HEK293 (cell line): Measurements from ENCODE around the gene GNAI2.

Source experiments
- ATF2 ChIP-seq: fragments of 450-650 bp; formaldehyde crosslinking; IDR thresholded peaks from 2 replicates; pipeline ENCODE4 v1.5.1; 2016; ENCODE audit warnings: missing biosample characterization, missing genetic modification characterization, low read depth
- CTCF ChIP-seq: fragments of 450-650 bp; formaldehyde crosslinking; IDR thresholded peaks from 2 replicates; pipeline ENCODE4 v1.5.1; 2016; ENCODE audit warnings: missing biosample characterization, missing genetic modification characterization
- ZNF140 ChIP-seq: fragments of 450-650 bp; formaldehyde crosslinking; IDR thresholded peaks from 2 replicates; pipeline ENCODE4 v1.5.1; 2016; ENCODE audit warnings: missing biosample characterization, missing genetic modification characterization
- ZNF239 ChIP-seq: fragments of 450-650 bp; formaldehyde crosslinking; IDR thresholded peaks from 2 replicates; pipeline ENCODE4 v1.5.1; 2016; ENCODE audit warnings: missing biosample characterization, missing genetic modification characterization
- ZNF274 ChIP-seq, 2 experiments: fragments of 200-500 bp in 1 of 2; fragments of 450-650 bp in 1 of 2; sonication (Bioruptor generic) in 1 of 2; formaldehyde crosslinking in 1 of 2; IDR thresholded peaks; 2 replicates each; pipeline versions ENCODE4 v1.5.1 to v1.6.1; 2014 to 2016; ENCODE audit warnings: borderline replicate concordance in 1 of 2, inconsistent platforms in 1 of 2, low read length in 1 of 2, missing biosample characterization in 1 of 2, missing genetic modification characterization in 1 of 2

GRCh38 chr3:50221051-50221410, 15.0 kb upstream of the GNAI2 start:
- TF ChIP-seq ATF2 (tag by site-specific recombination) (no peak), ZNF140 (tag by site-specific recombination) (no peak), CTCF (tag by site-specific recombination) (no peak), ZNF239 (tag by site-specific recombination) (no peak), ZNF274 (IDR thresholded peaks at IDR 0.05; ENCODE audit: low read length) (no peak), ZNF274 (tag by site-specific recombination; IDR thresholded peaks at IDR 0.05; ENCODE audit: borderline replicate concordance) (no peak)
